HUES6 (cell line): ENCODE data around the gene DAZAP1.

ENCODE experiments used
- H3K27ac ChIP-seq: 2 replicates; pipeline ENCODE4 v1.7.0; 2013; ENCODE audit warnings: low read depth, mild to moderate bottlenecking, low read length, inconsistent platforms
- H3K27me3 ChIP-seq: 2 replicates; pipeline ENCODE4 v1.6.1; 2013; ENCODE audit warnings: low read length; ENCODE audit not compliant: control insufficient read depth, insufficient read depth
- H3K36me3 ChIP-seq: 2 replicates; pipeline ENCODE4 v1.6.1; 2013; ENCODE audit warnings: low read length; ENCODE audit not compliant: control insufficient read depth, insufficient read depth
- H3K4me1 ChIP-seq: 2 replicates; pipeline ENCODE4 v1.6.1; 2013; ENCODE audit warnings: low read length; ENCODE audit not compliant: control insufficient read depth, insufficient read depth
- H3K4me3 ChIP-seq: 2 replicates; pipeline ENCODE4 v1.5.1; 2013; ENCODE audit warnings: low read depth, low read length
- H3K9ac ChIP-seq: one replicate; pipeline ENCODE4 v1.6.1; 2013; ENCODE audit warnings: mild to moderate bottlenecking, low read length
- H3K9me3 ChIP-seq: 2 replicates; pipeline ENCODE4 v1.6.1; 2013; ENCODE audit warnings: low read depth, low read length; ENCODE audit not compliant: control insufficient read depth, insufficient read depth

DAZAP1 gene

GRCh38 chr19:1396019-1396767 is 11.2 kb upstream of the DAZAP1 start:
- Histone ChIP-seq H3K9ac (no peak overlapping the region), H3K4me1 (peaks cover 6% of the 10 kb centered on the region; the same call in 1 of the 2 replicates), H3K36me3 (peaks cover 21% of the 10 kb centered on the region), H3K27me3 (no peaks in the 10 kb centered on the region), H3K27ac (no peak overlapping the region), H3K4me3 (no peak overlapping the region), H3K9me3 (no peaks in the 10 kb centered on the region)

- no peaks in the 10 kb centered on the region for H3K27me3 ChIP-seq
- H3K9me3 ChIP-seq = no peaks in the 10 kb centered on the region
- H3K4me1 ChIP-seq = peaks cover 6% of the 10 kb centered on the region; the same call in 1 of the 2 replicates
- H3K36me3 ChIP-seq = peaks cover 19% of the 10 kb centered on the region
- H3K4me3 ChIP-seq = no peak overlapping the region
- no peak overlapping the region for H3K9ac ChIP-seq
- no peak overlapping the region for H3K27ac ChIP-seq
Measured at GRCh38 chr19:1396768-1397679, 10.4 kb upstream of the DAZAP1 start.

GRCh38 chr19:1397838-1398237 is 9.5 kb upstream of the DAZAP1 start:
- Histone ChIP-seq H3K4me3 (no peak overlapping the region), H3K9ac (no peak overlapping the region), H3K36me3 (peaks cover 11% of the 10 kb centered on the region; the same call in 1 of the 2 replicates), H3K9me3 (no peaks in the 10 kb centered on the region), H3K4me1 (peaks cover 11% of the 10 kb centered on the region), H3K27me3 (no peaks in the 10 kb centered on the region), H3K27ac (no peak overlapping the region)

GRCh38 chr19:1399079-1399478 is 8.3 kb upstream of the DAZAP1 start:
- Histone ChIP-seq H3K36me3 (0 out of 2 replicates have a peak, but pooled peaks cover 4% of the 10 kb centered on the region), H3K27me3 (no peaks in the 10 kb centered on the region), H3K27ac (no peak overlapping the region), H3K9ac (no peak overlapping the region), H3K4me3 (no peak overlapping the region), H3K4me1 (peaks cover 11% of the 10 kb centered on the region), H3K9me3 (no peaks in the 10 kb centered on the region)

DNA sequence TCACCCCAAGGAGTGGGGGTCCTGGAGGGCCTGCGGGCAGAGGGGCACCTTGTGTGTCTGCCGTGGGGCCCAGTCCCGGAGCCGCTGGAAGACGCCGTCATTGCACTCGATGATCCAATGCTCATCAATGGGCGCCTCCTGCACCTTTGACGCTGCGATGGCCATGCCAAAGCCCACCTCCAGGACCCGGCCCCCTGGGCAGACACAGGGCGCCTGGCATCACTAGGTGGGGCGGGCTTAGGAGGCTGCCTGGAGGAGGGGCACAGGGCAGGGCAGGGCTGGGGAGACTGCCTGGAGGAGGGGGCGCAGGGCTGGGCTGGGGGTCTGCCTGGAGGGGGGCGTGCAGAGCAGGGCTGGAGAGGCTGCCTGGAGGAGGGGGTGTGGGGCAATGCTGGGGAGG is 7.6 kb upstream of the DAZAP1 start:
- H3K9me3 ChIP-seq = no peaks in the 10 kb centered on the region
- no peaks in the 10 kb centered on the region for H3K27me3 ChIP-seq
- H3K9ac ChIP-seq = no peak overlapping the region
- H3K27ac ChIP-seq = no peak overlapping the region
- H3K4me3 ChIP-seq = no peak overlapping the region
- H3K4me1 ChIP-seq = peaks cover 8% of the 10 kb centered on the region
- H3K36me3 ChIP-seq = 0 out of 2 replicates have a peak, but pooled peaks cover 4% of the 10 kb centered on the region

DNA sequence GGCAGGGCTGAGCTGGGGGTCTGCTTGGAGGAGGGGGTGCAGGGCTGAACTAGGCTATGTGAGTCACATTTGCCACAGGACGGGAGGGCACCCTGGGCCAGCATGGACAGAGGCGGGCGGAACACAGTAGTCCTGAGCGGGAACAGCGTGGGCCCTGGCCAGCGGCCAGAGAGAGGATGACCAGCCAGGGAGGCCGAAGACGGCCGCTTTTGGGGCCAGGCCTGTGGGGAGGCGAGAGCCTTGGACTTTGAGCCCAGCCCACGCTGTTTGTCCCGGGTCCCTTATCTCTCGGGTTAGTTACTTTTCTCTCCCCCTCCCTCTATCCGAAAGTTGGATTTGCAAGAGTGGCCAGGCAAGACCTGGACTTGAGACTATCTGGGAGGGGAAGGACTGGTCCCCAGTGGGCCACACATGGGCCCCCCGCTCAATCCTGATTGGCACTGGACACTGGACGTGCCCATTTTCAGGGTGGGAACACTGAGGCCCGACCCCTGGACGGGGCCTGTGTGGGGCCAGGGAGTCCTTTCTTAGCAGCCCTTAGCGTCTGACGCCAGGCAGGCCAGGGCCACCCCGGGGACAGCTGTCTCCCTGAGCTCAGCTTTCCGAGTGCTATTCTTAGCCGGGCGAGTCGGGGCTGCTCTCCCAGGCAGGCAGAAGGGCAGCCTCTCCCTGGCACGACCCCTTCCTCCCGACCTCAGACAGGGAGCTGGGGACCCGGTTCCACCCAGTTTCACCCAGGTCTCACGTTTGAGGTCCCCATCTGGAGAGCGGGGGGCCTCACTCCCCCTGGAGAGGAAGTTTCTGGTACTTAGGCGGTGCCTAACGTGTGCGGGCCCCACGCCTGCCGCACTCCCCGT is 6.9 kb upstream of the DAZAP1 start:
- H3K4me1 ChIP-seq = peaks cover 8% of the 10 kb centered on the region

GRCh38 chr19:1401138-1401888 is 6.1 kb upstream of the DAZAP1 start, which contains the start of gene GAMT:
GAMT (minus strand) TSS chr19:1401542; CDS start chr19:1401476, 66 bp downstream.
- H3K27me3 ChIP-seq = no peaks in the 10 kb centered on the region
- H3K4me1 ChIP-seq = peaks cover 7% of the 10 kb centered on the region
- H3K4me3 ChIP-seq = peak within 1 kb of the TSS; percentile 84
- no peaks in the 10 kb centered on the region for H3K9me3 ChIP-seq
- 0 out of 2 replicates have a peak, but pooled peaks cover 4% of the 10 kb centered on the region for H3K36me3 ChIP-seq
- peak within 1 kb of the TSS; percentile 29 for H3K9ac ChIP-seq
- no peak within 1 kb of the TSS for H3K27ac ChIP-seq

More for the DNA sequence above, 6.9 kb upstream of the DAZAP1 start:
- Histone ChIP-seq H3K4me3 (peak overlapping the region; percentile 84), H3K9me3 (no peaks in the 10 kb centered on the region), H3K9ac (peak overlapping the region; percentile 29), H3K27ac (no peak overlapping the region), H3K27me3 (no peaks in the 10 kb centered on the region), H3K36me3 (0 out of 2 replicates have a peak, but pooled peaks cover 4% of the 10 kb centered on the region)

GRCh38 chr19:1401889-1402217 is 5.5 kb upstream of the DAZAP1 start:
- H3K4me1 ChIP-seq = peaks cover 4% of the 10 kb centered on the region

DNA sequence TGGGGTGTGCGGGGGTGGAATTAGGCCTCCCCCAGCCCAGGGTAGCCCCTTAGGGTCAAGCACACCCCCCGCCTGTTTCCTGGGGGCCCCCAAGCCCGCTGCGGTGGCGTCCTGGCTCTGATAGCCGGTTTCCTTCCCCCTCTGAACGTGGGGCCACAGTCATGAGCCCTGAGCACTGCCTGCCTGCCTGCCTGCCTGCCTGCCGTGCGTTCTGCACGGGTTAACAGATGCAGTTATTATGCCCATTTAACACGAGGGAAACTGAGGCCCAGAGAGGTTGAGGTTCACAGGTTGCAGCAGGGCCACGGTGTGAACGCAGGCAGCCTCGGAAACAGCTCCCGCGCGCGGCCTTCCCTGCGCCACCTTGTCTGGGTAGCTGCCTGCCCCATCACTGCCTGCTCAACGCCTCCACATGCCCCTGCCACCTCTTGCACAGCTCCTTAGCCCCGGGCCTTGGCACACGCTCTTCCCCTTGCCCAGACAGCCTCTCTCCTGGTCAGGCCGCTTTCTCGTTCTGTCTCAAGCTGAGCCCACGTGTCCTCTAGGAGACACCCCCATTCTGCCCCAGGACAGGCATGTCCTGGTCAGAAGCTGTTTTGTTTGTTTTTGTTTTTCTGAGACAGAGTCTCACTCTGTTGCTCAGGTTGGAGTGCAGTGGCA is 4.8 kb upstream of the DAZAP1 start:
- H3K27me3 ChIP-seq = no peaks in the 10 kb centered on the region
- no peak overlapping the region for H3K9ac ChIP-seq
- no peaks in the 10 kb centered on the region for H3K9me3 ChIP-seq
- H3K27ac ChIP-seq = no peak overlapping the region
- 0 out of 2 replicates have a peak, but pooled peaks cover 4% of the 10 kb centered on the region for H3K36me3 ChIP-seq
- H3K4me3 ChIP-seq = no peak overlapping the region
- peaks cover 4% of the 10 kb centered on the region for H3K4me1 ChIP-seq

More at GRCh38 chr19:1401889-1402217, 5.5 kb upstream of the DAZAP1 start:
- Histone ChIP-seq H3K4me3 (peak overlapping the region; percentile 84), H3K27ac (no peak overlapping the region), H3K36me3 (0 out of 2 replicates have a peak, but pooled peaks cover 4% of the 10 kb centered on the region), H3K9ac (peak overlapping the region; percentile 17), H3K27me3 (no peaks in the 10 kb centered on the region), H3K9me3 (no peaks in the 10 kb centered on the region)
